Endodermal cell (in vitro differentiated cells): Measurements from ENCODE around the gene LRMDA. TPM values are rescaled to one million over a fixed set of nuclear protein-coding genes. Genes with fewer than 3 reads are reported as not detected.

ENCODE experiments used
- DNase-seq: peaks from one replicate; pipeline ENCODE4 v3.0.0-alpha.2; 2017
- H3K27ac ChIP-seq: 2 replicates; pipeline ENCODE4 v1.5.1; 2013; ENCODE audit warnings: mild to moderate bottlenecking, low read depth, low read length, moderate library complexity
- H3K27me3 ChIP-seq: 2 replicates; pipeline ENCODE4 v1.6.1; 2013; ENCODE audit warnings: mild to moderate bottlenecking, low read length, moderate library complexity; ENCODE audit not compliant: insufficient read depth, control insufficient read depth, poor library complexity, severe bottlenecking
- H3K36me3 ChIP-seq: 2 replicates; pipeline ENCODE4 v1.7.0; 2013; ENCODE audit warnings: mild to moderate bottlenecking, low read length, moderate library complexity; ENCODE audit not compliant: control insufficient read depth, insufficient read depth
- H3K4me1 ChIP-seq: one replicate; pipeline ENCODE4 v1.7.0; 2013; ENCODE audit warnings: low read length; ENCODE audit not compliant: control insufficient read depth, insufficient read depth
- H3K4me3 ChIP-seq: 2 replicates; pipeline ENCODE4 v1.5.1; 2013; ENCODE audit warnings: mild to moderate bottlenecking, low read length, moderate library complexity
- H3K9ac ChIP-seq: 2 replicates; pipeline ENCODE4 v1.6.1; 2013; ENCODE audit warnings: mild to moderate bottlenecking, low read length, moderate library complexity; ENCODE audit not compliant: poor library complexity, severe bottlenecking; ENCODE audit errors: extremely low read depth
- H3K9me3 ChIP-seq: 2 replicates; pipeline ENCODE4 v1.6.1; 2013; ENCODE audit warnings: mild to moderate bottlenecking, low read length, moderate library complexity; ENCODE audit not compliant: control insufficient read depth
- H3K27ac Mint-ChIP-seq: 2 replicates; pipeline ENCODE4 v1.8.0; 2020; ENCODE audit warnings: mixed read lengths
- H3K27me3 Mint-ChIP-seq: 2 replicates; pipeline ENCODE4 v1.8.0; 2021; ENCODE audit warnings: mild to moderate bottlenecking, mixed read lengths; ENCODE audit not compliant: insufficient read depth
- H3K36me3 Mint-ChIP-seq: 2 replicates; pipeline ENCODE4 v1.8.0; 2020; ENCODE audit warnings: low read depth, mixed read lengths
- H3K4me1 Mint-ChIP-seq: 2 replicates; pipeline ENCODE4 v1.8.0; 2020; ENCODE audit warnings: mixed read lengths
- H3K4me3 Mint-ChIP-seq: 2 replicates; pipeline ENCODE4 v1.8.0; 2020; ENCODE audit warnings: mild to moderate bottlenecking, moderate library complexity, mixed read lengths
- H3K9me3 Mint-ChIP-seq: 2 replicates; pipeline ENCODE4 v1.8.0; 2020; ENCODE audit warnings: mild to moderate bottlenecking, mixed read lengths
- CTCF ChIP-seq: fragments of 200-600 bp; sonication (generic); conservative IDR thresholded peaks from 2 replicates; pipeline ENCODE4 v1.5.0; 2021; ENCODE audit warnings: antibody characterized with exemption, mild to moderate bottlenecking
- WGBS, 2 experiments: methylation state at CpG; one replicate each; pipeline versions ENCODE4 v1.1.5 to v1.1.7; 2013; ENCODE audit warnings: missing lambda C conversion rate in 2 of 2, mixed read lengths in 1 of 2; ENCODE audit not compliant: insufficient coverage in 1 of 2, insufficient read length in 1 of 2; 5-methylcytosine and 5-hydroxymethylcytosine counted together
- total RNA-seq, 2 donors: library from RNA; stranded (reverse); fragmentation: NEBNext Ultra II Directional in 1 of 2; extraction: Animal tissue kit (Norgen Biotek cat#: 25700) in 1 of 2; gene quantifications; 2 replicates in 1 of 2; 3 replicates in 1 of 2; pipeline ENCODE4 v1.2.1, GENCODE V29; 2021

The LRMDA gene
- total RNA-seq, 2 donors from 2014 or later, result 1.7 to 5.1 TPM

GRCh38 chr10:75390178-75390577 lies 41.2 kb upstream of the LRMDA start:
- Histone ChIP-seq H3K4me1 (no peaks in the 10 kb centered on the region), H3K9ac (no peak overlapping the region), H3K27ac (no peak overlapping the region), H3K27me3 (peaks cover 60% of the 10 kb centered on the region), H3K9me3 (no peaks in the 10 kb centered on the region), H3K4me3 (no peak overlapping the region), H3K36me3 (no peaks in the 10 kb centered on the region)
- H3K36me3 Mint-ChIP-seq, result no peaks in the 10 kb centered on the region
- TF ChIP-seq CTCF, result no peak
- DNase-seq, result no peak
- peaks cover 5% of the 10 kb centered on the region for H3K4me1 Mint-ChIP-seq
- no peak overlapping the region for H3K4me3 Mint-ChIP-seq
- no peaks in the 10 kb centered on the region for H3K9me3 Mint-ChIP-seq
- H3K27ac Mint-ChIP-seq, result no peak overlapping the region
- H3K27me3 Mint-ChIP-seq, result peaks cover 86% of the 10 kb centered on the region

DNA sequence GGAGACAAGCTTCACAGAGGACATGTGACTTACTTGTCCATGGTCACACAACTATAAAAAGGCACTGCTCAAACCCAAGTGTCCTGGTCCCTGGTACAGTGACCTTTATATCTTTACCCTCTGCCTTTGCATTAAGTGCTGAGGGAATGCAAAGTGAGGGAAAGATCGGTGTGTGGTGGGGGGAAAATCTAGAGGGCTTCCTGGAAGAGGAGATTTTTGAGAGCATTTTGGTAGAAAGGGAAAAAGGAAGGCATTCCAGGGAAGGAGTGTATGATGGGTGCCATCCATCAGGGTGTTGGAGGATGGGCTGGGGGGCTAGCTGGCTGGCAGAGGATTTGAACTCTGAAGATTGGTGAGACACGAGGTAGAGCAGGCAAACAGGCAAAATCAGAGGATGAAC lies 39.2 kb upstream of the LRMDA start:
- H3K27me3 Mint-ChIP-seq, result peaks cover 92% of the 10 kb centered on the region

GRCh38 chr10:75392744-75393143 lies 38.7 kb upstream of the LRMDA start:
- Mint-ChIP-seq H3K27me3 (peaks cover 93% of the 10 kb centered on the region), H3K4me1 (peaks cover 8% of the 10 kb centered on the region), H3K27ac (no peak overlapping the region), H3K36me3 (no peaks in the 10 kb centered on the region), H3K9me3 (no peaks in the 10 kb centered on the region), H3K4me3 (no peak overlapping the region)
- Histone ChIP-seq H3K9ac (no peak overlapping the region), H3K36me3 (no peaks in the 10 kb centered on the region), H3K27me3 (peaks cover 80% of the 10 kb centered on the region), H3K27ac (no peak overlapping the region), H3K4me3 (no peak overlapping the region), H3K9me3 (no peaks in the 10 kb centered on the region), H3K4me1 (no peaks in the 10 kb centered on the region)
- DNase-seq, result no peak
- no peak for TF ChIP-seq CTCF

More for the DNA sequence above, 39.2 kb upstream of the LRMDA start:
- Histone ChIP-seq H3K4me3 (no peak overlapping the region), H3K9me3 (no peaks in the 10 kb centered on the region), H3K9ac (no peak overlapping the region), H3K36me3 (no peaks in the 10 kb centered on the region), H3K4me1 (no peaks in the 10 kb centered on the region), H3K27ac (no peak overlapping the region), H3K27me3 (peaks cover 76% of the 10 kb centered on the region)
- no peak for DNase-seq
- no peak for TF ChIP-seq CTCF
- Mint-ChIP-seq H3K36me3 (no peaks in the 10 kb centered on the region), H3K9me3 (no peaks in the 10 kb centered on the region), H3K4me1 (peaks cover 5% of the 10 kb centered on the region), H3K4me3 (no peak overlapping the region), H3K27ac (no peak overlapping the region)
- 72 to 79% methylated on average over 2 of the region's 2 CpGs for WGBS, 2 experiments
